ENCODE data around the gene PEX14. TPM values are rescaled to one million over a fixed set of nuclear protein-coding genes. Genes with fewer than 3 reads are reported as not detected.
"Not testable (repeated sequence)": the region's sequence is repeated elsewhere in the genome, so short reads cannot be mapped to it uniquely, and the experiment has no call there.

Gene PEX14, protein sequence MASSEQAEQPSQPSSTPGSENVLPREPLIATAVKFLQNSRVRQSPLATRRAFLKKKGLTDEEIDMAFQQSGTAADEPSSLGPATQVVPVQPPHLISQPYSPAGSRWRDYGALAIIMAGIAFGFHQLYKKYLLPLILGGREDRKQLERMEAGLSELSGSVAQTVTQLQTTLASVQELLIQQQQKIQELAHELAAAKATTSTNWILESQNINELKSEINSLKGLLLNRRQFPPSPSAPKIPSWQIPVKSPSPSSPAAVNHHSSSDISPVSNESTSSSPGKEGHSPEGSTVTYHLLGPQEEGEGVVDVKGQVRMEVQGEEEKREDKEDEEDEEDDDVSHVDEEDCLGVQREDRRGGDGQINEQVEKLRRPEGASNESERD
- total RNA-seq (2014; rRNA removed; shearing (Covaris generic)) = 17.7 and 20.4 TPM in 2 replicates
- 9.0 and 11.5 TPM in 2 replicates for polyA plus RNA-seq (2015; cell fraction: cytosol; rRNA removed)
- 13.6 and 15.3 TPM in 2 replicates for polyA plus RNA-seq (2015; cell fraction: nucleus; rRNA removed)

GRCh38 chr1:10474613-10475507 is at the start of gene PEX14:
Gene PEX14 (plus strand): TSS chr1:10474950. CDS start chr1:10474967, 17 bp downstream.
- DNase-seq (ENCODE audit: low read depth) = peak; percentile 84

- DNase-seq (ENCODE audit: low read depth) = not testable (repeated sequence)
These were observed 48.8 kb upstream of the PEX14 start for GRCh38 chr1:10425826-10426534.

DNA sequence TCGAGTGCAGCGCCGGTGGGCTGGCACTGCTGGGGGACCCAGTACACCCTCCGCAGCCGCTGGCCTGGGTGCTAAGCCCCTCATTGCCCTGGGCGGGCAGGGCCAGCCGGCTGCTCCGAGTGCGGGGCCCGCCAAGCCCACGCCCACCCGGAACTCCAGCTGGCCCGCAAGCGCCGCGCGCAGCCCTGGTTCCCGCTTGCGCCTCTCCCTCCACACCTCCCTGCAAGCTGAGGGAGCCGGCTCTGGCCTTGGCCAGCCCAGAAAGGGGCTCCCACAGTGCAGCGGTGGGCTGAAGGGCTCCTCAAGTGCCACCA is 48.3 kb upstream of the PEX14 start:
- not testable (repeated sequence) for DNase-seq (ENCODE audit: low read depth)

- no peak for DNase-seq (ENCODE audit: low read depth)
These were observed 45.8 kb upstream of the PEX14 start for GRCh38 chr1:10428984-10429383.

GRCh38 chr1:10429868-10430215 is 44.9 kb upstream of the PEX14 start:
- no peak for DNase-seq (ENCODE audit: low read depth)

DNA sequence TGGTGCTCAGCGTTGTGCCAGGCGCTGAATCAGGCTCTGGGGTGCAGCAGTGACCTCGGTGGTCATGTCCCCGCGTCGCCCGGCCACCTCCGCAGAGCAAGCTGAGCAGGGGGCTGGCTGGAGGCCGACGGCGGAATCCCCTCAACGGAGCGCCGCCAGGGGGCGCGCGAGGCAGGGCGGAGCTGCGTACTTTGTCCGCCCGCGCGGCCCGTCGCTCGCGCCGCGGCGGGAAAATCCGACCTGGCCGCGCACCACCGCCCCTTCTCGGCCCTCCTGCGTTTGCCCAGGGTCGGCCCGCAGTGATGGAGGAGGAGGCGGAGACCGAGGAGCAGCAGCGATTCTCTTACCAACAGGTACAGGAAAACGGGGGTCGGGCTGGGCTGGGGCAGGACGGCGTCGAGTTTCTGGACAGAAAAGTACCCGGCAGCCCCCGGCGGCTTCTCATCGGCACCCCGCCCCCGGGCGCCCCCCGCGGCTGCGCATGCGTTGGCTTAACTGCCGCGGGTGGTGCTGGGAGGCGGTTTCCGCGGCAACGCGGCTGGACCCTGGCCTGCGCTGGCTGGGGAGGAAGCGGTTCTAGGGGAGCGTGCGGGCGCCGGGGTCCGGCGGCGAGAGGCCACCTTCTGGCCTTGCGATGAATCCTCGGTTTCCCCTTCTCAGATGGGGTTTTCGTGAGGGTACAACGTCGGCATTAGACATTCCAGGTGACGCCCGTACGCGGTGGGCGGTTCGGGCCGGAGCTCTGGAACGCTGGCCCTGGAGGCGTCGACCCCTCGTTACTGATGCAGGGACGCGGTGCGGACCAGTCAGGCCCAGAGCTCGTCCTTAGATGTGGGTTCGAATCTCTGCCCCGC is 44.3 kb upstream of the PEX14 start, which contains the start of gene CENPS:
Gene CENPS, plus strand, starts transcription at position 218 of the 854 bp plus-strand sequence. Its CDS starts 85 bp downstream, at position 303.
- DNase-seq (ENCODE audit: low read depth) = peak; percentile 87

DNA sequence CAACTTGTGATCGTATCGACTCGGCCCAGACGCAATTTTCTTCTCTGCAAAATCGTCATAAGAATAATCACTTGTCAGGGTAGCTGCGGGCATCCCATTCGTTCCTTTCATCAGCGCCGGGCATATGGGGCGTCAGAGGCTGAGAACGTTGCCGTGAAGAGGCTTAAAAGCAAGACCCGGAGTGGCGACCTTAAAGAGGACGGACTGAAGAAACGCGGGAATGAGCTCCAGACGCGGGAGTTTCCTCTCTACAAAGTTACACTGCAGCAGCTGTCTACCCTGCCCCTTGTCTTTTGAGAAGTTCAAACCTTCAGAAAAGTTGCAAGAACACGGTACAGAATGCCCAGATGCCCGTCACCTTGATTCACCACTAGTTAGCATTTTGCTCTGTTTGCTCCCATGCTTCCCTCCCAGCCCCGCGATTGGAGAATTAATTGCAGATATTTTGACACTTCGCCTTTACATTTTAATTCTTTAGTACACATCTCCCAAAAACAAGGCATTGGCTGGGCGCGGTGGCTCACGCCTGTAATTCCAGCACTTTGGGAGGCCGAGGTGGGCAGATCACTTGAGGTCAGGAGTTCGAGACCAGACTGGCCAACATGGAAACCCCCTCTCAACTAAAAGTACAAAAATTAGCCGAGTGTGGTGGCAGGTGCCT is 43.5 kb upstream of the PEX14 start:
- peak; percentile 10 for DNase-seq (ENCODE audit: low read depth)

- no peak for DNase-seq (ENCODE audit: low read depth)
These were observed 41.6 kb upstream of the PEX14 start for GRCh38 chr1:10432910-10433700.

- DNase-seq (ENCODE audit: low read depth) = no peak
These were observed 41.0 kb upstream of the PEX14 start for GRCh38 chr1:10433790-10434189.

DNA sequence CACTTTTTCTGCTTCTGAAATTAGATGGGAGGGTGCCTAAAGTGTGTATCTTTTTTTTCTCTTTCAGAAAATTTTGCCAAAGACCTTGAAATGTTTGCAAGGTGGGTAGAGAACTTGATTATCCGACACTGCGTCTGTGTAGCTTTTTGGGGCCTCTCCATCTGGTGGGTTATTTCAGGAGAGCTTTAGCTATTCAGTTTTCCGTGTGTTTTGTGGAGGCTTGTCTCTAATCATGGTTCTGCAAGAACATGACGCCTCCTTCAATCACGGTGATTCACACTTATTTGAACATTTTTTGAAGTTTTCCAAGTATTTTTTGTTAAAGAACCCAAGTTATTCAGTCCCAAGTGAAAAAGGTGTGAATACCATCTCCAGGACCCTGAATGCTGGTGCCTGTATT is 40.2 kb upstream of the PEX14 start:
- DNase-seq (ENCODE audit: low read depth) = no peak

GRCh38 chr1:10437052-10437451 is 37.7 kb upstream of the PEX14 start:
- DNase-seq (ENCODE audit: low read depth) = no peak

DNA sequence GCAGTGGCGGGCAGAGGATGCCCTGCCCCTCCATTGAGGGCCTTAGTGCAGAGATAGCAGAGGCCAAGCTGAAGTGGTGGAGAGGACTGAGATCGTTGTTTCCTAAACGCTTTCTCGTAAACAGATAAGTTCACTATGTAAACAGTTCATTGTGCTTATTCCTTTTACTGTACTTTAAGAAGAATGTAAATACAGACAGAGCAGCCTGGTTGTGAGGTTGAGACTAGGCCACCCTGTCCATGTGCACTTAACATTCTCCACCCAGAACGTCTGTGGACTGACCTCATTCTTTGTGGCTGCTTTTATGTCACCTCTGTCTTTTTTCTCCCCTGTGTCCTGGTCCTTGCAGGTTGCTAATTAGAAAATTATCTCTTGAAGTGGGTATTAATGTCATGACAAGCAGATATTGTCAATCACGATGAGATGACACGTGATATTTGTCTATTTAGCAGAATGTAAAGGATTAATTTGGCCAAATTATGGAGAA is 36.0 kb upstream of the PEX14 start:
- DNase-seq (ENCODE audit: low read depth) = no peak

GRCh38 chr1:10440305-10440704 is 34.4 kb upstream of the PEX14 start:
- DNase-seq (ENCODE audit: low read depth) = no peak

- no peak for DNase-seq (ENCODE audit: low read depth)
These were observed 34.0 kb upstream of the PEX14 start for GRCh38 chr1:10440794-10441193.

DNA sequence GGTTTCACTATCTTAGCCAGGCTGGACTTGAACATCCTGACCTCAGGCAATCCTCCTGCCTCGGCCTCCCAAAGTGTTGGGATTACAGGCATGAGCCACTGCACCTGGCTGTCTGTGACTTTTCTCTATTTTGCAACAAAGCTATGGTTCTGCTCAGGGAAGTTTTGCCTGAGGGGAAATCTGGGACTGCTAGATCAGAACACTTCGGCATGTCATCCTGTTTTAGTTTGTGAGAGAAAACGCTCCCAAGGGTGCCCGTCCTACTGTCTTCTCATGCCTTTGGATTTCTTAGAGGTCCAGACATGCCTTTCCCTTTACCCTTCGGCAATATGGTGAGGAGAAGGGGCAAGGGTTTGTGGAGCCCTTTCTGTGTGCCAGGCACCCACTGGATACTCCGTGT is 30.5 kb upstream of the PEX14 start:
- no peak for DNase-seq (ENCODE audit: low read depth)

DNA sequence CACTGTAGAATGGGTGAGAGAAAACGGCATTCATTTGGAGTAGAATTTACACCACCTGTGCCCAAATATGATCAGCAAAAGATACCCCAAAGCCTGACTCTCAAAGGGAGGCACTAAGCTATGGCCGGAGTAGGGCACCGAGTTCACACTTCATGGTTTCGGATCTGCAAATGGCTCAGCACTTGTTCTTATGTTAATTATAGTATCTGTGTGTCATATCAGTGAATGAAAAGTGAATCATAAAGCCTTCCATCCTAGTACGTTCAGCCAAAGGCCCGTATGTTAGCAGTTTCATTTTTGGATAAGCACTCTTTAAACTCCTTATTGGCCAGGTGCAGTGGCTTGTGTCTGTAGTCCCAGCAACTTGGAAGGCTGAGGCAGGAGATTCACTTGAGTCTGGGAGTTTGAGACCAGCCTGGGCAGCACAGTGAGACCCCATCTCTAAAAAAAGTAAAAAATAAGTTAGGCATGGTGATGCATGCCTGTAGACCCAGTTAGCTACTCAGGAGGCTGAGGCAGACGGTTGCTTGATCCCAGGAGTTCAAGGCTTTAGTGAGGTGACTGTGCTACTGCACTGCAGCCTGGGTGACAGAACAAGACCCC is 29.9 kb upstream of the PEX14 start:
- no peak for DNase-seq (ENCODE audit: low read depth)

- no peak for DNase-seq (ENCODE audit: low read depth)
These were observed 27.8 kb upstream of the PEX14 start for GRCh38 chr1:10446790-10447422.

DNA sequence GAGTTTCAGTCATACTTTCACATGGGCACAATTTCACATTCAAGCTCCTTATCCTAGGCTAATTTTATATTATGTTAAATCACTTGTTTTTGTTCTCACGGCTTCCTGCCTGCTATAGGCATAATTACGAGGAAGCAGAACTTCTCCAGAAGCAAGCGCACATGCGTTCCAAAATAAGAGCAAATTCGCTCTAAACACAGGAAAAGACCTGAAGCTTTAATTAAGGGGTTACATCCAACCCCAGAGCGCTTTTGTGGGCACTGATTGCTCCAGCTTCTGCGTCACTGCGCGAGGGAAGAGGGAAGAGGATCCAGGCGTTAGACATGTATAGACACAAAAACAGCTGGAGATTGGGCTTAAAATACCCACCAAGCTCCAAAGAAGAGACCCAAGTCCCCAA is 25.0 kb upstream of the PEX14 start, which contains the start of gene CORT:
Gene CORT, plus strand, starts transcription at position 281 of the 400 bp plus-strand sequence. CDS start 193 bp downstream, outside the sequence.
- no peak for DNase-seq (ENCODE audit: low read depth)

Measured in HT1080 (cell line).